Measurements from ENCODE around the gene NR2F1.

Gene NR2F1

GRCh38 chr5:93582677-93583438, at the start of gene NR2F1 (continued):
- TF ChIP-seq ZNF704 (tag by site-specific recombination; IDR thresholded peaks at IDR 0.05) (no peak; the same call in 1 of the 2 replicates), ZNF529 (tag by site-specific recombination; IDR thresholded peaks at IDR 0.05; ENCODE audit: insufficient replicate concordance) (no peak), ZNF2 (tag by site-specific recombination; IDR thresholded peaks at IDR 0.05) (peak; percentile 86), ZNF266 (tag by site-specific recombination; IDR thresholded peaks at IDR 0.05; ENCODE audit: low read depth) (no peak), GLIS1 (tag by site-specific recombination; IDR thresholded peaks at IDR 0.05) (peak; percentile 87), ZNF404 (tag by site-specific recombination; IDR thresholded peaks at IDR 0.05) (no peak), ZNF138 (tag by site-specific recombination; IDR thresholded peaks at IDR 0.05; ENCODE audit: borderline replicate concordance) (no peak), ZNF449 (tag by site-specific recombination; IDR thresholded peaks at IDR 0.05) (peak; percentile 83), ZEB2 (tag by site-specific recombination; IDR thresholded peaks at IDR 0.05) (peak; percentile 93; the same call in 1 of the 2 replicates), GLIS2 (tag by site-specific recombination; IDR thresholded peaks at IDR 0.05) (peak; percentile 96), ZBTB20 (tag by site-specific recombination; IDR thresholded peaks at IDR 0.05) (peak; percentile 17; the same call in 1 of the 2 replicates), ZNF341 (tag by site-specific recombination; IDR thresholded peaks at IDR 0.05; ENCODE audit: low read depth) (peak; percentile 96), ZNF677 (tag by site-specific recombination; IDR thresholded peaks at IDR 0.05) (no peak), ZNF202 (tag by site-specific recombination; IDR thresholded peaks at IDR 0.05; ENCODE audit: borderline replicate concordance) (no peak), ZNF621 (tag by site-specific recombination; IDR thresholded peaks at IDR 0.05) (no peak), ZNF560 (tag by site-specific recombination; IDR thresholded peaks at IDR 0.05; ENCODE audit: borderline replicate concordance) (no peak), ZNF473 (tag by site-specific recombination; IDR thresholded peaks at IDR 0.05) (peak; percentile 86), OSR2 (tag by site-specific recombination; IDR thresholded peaks at IDR 0.05) (peak; percentile 86), OVOL3 (tag by site-specific recombination; IDR thresholded peaks at IDR 0.05) (peak; percentile 90), ZNF248 (tag by site-specific recombination; IDR thresholded peaks at IDR 0.05) (no peak), BCL11A (tag by site-specific recombination; IDR thresholded peaks at IDR 0.05; ENCODE audit: low read depth) (peak; percentile 99), HOXC10 (CRISPR knock-in tag; IDR thresholded peaks at IDR 0.05) (no peak), SP7 (tag by site-specific recombination; IDR thresholded peaks at IDR 0.05) (peak; percentile 96), ZBTB21 (tag by site-specific recombination; IDR thresholded peaks at IDR 0.05) (peak; percentile 75), ZNF221 (tag by site-specific recombination; IDR thresholded peaks at IDR 0.05; ENCODE audit: borderline replicate concordance) (no peak), MZF1 (tag by site-specific recombination; IDR thresholded peaks at IDR 0.05; ENCODE audit: borderline replicate concordance) (peak; percentile 100), ZNF114 (tag by site-specific recombination; IDR thresholded peaks at IDR 0.05) (no peak), ZNF239 (tag by site-specific recombination; IDR thresholded peaks at IDR 0.05) (peak; percentile 89; the same call in 1 of the 2 replicates), WT1 (tag by site-specific recombination; IDR thresholded peaks at IDR 0.05) (peak; percentile 83), ZXDB (tag by site-specific recombination; IDR thresholded peaks at IDR 0.05) (peak; percentile 88), ZNF629 (tag by site-specific recombination; IDR thresholded peaks at IDR 0.05) (peak; percentile 88), CTCF (tag by site-specific recombination; IDR thresholded peaks at IDR 0.05) (0 out of 2 replicates have a peak, but pooled peaks have one; percentile 15), ZNF596 (tag by site-specific recombination; IDR thresholded peaks at IDR 0.05) (peak; percentile 100), ZFP69B (tag by site-specific recombination; IDR thresholded peaks at IDR 0.05) (peak; percentile 85), ZNF214 (tag by site-specific recombination; IDR thresholded peaks at IDR 0.05; ENCODE audit: borderline replicate concordance) (no peak), ZNF658 (tag by site-specific recombination; IDR thresholded peaks at IDR 0.05) (no peak), TCF7L2 (IDR thresholded peaks at IDR 0.05; ENCODE audit: borderline replicate concordance, low read depth, low read length) (peak; percentile 20; the same call in 1 of the 2 replicates), GFI1B (tag by site-specific recombination; IDR thresholded peaks at IDR 0.05) (peak; percentile 96), SCRT1 (tag by site-specific recombination; IDR thresholded peaks at IDR 0.05; ENCODE audit: borderline replicate concordance) (peak; percentile 33; the same call in 1 of the 2 replicates)
